Cortex of kidney (tissue), 1 donor: ENCODE results near the gene CST7.

Experiments
- DNase-seq: peaks from one replicate; lab custom pipeline; 2025; lab: John Stamatoyannopoulos, UW

Gene CST7

GRCh38 chr20:24964506-24964840 lies 15.4 kb downstream of the CST7 start:
- DNase-seq: no peak

DNA sequence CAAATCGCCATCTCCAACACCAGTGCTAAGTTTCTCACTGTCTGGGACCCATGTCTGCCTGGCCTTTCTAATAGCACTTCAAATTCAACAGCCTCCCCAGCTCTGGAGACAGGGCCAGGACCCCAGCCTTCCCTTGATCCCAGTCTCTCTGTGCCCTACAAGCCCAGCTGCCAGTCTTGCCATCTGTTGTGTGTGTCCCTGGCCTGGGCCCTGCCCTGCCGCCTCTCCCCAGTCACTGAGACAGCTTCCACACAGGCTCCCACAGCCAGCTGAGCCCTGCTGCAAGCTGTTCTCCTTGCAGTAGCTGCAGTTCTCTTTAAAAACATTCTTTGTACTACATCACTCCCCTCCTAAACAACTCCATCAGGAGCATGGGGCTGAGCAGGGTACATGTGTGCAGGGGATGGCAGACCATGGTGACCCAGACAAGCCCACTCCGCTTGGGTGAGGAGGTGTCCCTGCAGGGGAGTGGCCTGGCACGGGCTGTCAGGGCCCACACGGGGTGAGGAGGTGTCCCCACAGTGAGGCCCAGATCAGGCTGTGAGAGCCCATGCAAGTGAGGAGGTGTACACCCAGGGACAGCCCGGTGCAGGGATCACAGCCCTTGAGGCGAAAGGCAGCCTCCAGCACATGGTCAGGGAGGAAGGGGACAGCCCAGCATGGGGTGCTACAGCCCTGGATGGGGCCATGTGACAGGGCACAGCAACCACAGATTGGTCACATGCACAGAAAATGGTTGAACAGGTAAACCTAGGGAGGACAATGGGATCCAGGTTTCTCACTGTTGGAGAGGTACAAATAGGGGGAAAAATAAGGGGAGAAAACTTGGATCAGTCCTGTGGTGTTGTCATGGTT lies 16.2 kb downstream of the CST7 start:
- no peak for DNase-seq

GRCh38 chr20:24966317-24967012 lies 17.4 kb downstream of the CST7 start:
- DNase-seq: no peak

GRCh38 chr20:24968278-24968800 lies 19.3 kb downstream of the CST7 start:
- no peak for DNase-seq

GRCh38 chr20:24969186-24970029 lies 20.3 kb downstream of the CST7 start:
- DNase-seq: no peak

DNA sequence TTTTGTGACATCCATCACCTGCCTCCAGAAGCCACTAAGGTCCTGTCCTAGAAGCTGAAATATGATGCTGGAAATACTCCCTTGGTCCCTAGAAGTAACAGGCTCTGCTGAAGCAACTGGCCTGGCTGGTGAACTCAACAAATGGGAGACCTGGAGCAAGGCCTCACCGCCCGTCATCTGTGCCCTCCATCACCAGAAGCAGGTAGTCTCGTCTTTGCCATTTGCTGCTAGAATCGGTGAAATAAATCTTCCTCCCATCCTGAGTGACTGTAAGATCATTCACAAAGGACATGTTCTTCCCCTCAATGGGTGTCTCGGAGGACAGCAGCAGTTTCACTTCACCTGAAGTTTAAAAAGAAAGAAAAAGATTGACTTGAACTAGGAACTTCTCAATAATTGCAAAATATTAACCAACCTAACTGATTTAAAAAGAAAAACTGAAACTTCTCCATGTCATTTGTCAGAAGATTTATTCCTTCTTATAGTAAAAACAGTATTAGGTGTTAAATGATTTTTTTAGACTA lies 21.0 kb downstream of the CST7 start:
- DNase-seq: no peak

- DNase-seq: no peak
These were observed 21.7 kb downstream of the CST7 start for GRCh38 chr20:24970754-24971153.

DNA sequence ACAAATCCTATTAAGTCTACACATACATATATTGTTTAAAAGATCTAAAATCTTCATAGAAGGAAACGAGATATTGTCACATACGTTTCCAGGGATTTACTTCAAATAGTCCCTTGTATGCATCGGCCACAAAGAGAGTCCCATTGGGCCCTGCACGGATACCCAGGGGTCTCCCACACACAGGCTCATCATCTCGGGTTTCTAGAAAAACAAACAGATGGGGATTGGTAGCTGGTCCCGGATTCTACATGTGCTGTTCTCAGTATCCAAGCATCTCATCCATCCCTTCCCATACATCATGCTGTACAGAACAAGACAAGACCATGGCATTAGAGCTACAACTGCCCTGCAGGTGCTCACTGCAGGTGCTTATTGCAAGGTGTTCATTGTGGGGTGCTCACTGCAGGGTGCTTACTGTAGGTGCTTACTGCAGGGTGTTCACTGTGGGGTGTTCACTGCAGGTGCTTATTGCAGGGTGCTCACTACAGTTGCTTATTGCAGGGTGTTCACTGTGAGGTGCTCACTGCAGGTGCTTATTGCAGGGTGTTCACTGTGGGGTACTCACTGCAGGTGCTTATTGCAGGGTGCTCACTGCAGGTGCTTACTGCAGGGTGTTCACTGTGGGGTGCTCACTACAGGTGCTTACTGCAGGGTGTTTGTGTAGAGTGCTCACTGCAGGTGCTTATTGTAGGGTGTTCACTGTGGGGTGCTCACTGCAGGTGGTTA lies 22.5 kb downstream of the CST7 start:
- DNase-seq: no peak

DNA sequence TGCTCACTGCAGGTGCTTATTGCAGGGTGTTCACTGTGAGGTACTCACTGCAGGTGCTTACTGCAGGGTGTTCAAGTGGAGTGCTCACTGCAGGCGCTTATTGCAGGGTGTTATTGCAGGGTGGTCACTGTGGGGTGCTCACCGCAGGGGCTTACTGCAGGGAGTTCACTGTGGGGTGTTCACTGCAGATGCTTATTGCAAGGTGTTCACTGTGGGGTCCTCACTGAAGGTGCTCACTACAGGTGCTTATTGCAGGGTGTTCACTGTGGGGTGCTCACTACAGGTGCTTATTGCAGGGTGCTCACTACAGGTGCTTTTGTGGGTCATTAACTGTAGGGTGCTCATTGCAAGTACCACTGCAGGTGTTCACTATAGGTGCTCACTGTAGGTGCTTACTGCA lies 23.3 kb downstream of the CST7 start:
- DNase-seq: no peak

DNA sequence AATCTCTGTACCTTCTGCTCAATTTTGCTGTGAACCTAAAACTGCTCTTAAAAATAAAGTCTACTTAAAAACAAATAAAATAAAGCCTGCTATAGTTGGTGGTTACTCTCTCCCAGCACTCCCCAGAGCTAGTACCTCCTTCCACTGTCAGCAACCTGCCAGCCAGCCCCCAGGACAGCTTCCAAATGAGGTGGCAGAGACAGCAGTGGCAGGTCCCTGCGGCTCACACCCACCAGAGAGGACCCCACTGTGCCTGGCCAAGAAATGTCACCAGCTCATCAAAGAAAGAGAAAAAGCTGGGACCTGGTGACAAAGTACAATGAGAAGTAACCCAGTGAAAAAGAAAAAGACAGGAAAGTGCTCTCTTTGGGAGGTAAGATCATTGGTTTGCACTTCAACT lies 28.3 kb downstream of the CST7 start:
- DNase-seq: no peak

DNA sequence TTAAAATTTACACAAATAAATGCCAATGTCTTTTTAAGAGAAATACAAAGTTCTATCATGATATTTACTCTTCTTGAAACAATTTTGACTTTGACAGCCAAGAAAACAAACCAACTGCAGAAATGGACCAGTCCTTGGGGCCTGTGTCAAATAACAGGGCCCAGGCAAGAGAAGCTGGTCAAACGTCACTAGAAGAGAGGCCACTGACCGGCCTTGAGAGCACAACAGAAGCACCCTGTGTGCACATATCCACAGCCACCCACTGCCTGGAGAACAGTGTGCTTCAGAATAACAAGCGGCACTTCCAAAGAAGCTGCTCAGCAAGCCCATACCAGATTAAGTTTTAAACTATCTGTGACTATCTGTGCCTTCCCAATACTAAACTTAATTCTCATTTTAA lies 28.7 kb downstream of the CST7 start:
- no peak for DNase-seq

DNA sequence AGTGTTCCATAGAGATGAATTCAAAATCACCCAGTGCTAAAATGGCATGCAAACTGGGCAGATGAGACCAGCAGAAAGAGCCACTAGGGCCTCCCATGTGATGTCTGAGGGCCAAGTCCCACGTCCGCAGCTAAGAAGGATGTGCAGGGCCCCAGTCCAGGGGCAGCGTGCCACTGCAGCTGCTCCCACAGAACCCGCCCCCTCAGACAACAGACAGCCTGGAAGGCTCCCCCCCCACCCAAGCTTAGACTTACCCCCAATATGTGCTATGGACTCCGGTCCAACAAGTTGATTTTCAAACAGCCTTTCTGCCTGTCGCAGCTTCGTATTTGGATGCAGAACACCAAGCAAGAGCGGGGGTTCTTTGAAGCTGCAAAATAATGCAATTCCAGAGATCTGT lies 29.4 kb downstream of the CST7 start:
- DNase-seq: no peak

DNA sequence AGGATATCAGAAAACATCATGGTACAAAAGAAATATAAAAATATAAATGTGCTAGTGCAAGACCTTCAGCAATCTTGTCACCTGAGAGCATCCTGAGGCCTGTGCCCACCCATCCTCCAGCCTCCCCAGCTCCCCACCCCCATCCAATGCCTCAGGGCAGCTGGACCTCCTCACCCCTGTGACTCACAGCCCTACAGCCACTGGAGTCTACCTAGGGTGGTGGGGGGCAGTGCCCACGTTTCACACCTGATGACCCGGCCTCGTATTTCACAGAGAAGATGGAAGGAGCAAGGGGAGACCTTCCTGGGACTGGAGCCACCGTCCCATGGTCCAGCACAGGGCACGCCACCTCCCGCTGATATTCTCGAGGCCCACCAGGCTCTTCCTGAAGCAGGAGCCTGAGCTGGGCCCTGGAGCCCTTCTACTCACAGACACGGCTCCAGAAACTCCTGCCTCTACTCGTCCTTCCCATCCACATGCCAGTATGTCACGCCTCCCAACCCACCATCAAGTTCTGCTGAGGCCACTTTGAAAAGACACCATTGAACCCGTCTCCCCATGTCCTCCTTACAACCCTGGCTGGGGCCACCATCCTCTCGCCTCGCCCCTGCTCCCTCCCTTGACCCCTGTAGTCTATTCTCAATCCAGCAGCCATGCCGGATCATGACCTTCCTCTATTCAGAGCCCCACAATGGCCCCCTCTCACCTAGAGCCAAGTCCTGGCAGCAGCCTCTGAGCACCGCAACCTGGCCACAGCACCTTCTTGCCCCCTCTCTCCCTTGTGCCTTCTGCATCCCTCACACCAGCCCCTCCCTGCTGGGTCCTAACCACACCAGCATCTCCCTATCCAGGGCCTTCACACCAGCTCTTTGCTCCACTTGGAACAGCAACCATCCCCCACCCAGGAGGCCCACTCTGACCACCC lies 30.2 kb downstream of the CST7 start:
- no peak for DNase-seq

- DNase-seq: no peak
These were observed 31.4 kb downstream of the CST7 start for GRCh38 chr20:24980291-24981053.

- DNase-seq: no peak
These were observed 32.2 kb downstream of the CST7 start for GRCh38 chr20:24981282-24981681.

DNA sequence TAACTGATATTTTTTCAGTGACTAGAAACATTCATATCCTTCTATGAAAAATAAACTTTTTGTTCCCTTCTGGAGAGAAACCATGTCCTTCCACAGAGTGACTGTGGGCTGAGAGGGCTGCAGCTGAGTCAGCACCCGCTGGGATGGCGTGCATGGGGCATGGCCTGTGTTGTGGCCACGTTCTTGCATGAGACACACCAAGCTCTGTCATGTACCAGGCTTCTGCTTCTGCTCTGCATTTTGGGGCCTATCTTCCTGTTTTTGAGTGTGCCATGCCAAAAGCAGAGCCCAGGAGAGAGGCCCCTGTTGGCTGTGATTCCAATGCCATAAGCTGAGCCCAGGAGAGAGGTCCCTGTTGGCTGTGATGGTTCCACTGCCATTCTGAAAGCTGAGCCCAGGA lies 32.7 kb downstream of the CST7 start:
- no peak for DNase-seq

DNA sequence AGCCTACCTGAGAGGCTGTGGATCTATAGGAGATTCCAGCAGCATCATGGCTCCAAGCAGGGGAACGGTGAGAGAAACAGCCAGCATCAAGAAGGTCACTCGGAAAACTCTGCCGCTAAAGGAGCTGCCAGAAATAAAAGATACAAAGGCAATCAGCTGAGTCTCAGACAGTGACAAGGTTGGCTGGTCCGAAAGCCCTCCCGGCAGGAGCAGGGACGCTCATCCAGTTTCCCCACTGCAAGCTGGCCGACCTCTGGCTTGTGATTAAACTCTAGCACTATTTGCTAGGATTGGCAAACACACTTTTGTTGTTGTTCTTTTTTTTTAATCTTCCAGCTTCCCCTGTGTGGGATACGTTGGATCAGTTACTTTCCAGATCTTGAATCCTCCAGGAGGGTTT lies 34.8 kb downstream of the CST7 start:
- DNase-seq: no peak

DNA sequence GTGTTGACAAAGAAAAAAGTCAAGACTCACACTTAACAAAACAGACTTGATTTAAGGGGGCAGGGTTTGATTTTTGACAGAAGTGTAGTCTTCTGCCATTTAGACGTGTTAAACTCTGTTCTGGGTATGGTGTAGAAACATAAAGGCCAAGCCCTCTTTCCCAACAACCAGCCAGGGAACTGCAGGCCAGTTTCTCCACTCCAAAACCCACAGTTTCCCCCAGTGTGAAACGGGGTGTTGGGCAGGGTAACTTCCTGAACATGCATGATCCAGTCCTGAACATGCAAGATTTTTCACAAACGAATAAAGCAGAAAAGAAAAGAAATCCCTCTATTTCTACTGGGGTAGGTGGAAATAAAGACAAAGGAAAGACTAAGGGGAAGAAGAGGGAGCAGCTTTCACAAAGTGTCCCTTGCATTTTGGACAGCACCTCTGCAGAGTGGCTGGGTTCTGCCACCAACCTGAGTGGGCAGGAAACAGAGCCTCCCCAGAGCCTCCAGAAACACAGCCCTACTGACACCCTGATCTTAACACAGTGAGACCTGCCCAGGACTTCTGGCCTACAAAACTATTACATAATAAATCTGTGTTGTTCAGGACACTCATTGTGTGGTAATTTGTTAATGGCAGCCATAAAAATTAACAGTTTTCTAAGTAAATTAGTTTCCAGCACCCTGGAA lies 36.0 kb downstream of the CST7 start:
- DNase-seq: no peak

GRCh38 chr20:24985802-24986201 lies 36.7 kb downstream of the CST7 start:
- no peak for DNase-seq
